Endodermal cell (in vitro differentiated cells): ENCODE results near the gene RNF144A. TPM values are rescaled to one million over a fixed set of nuclear protein-coding genes. Genes with fewer than 3 reads are reported as not detected.

Experiments used
- DNase-seq: peaks from one replicate; pipeline ENCODE4 v3.0.0-alpha.2; 2017
- H3K27ac ChIP-seq: 2 replicates; pipeline ENCODE4 v1.5.1; 2013; ENCODE audit warnings: mild to moderate bottlenecking, low read depth, low read length, moderate library complexity
- H3K27me3 ChIP-seq: 2 replicates; pipeline ENCODE4 v1.6.1; 2013; ENCODE audit warnings: mild to moderate bottlenecking, low read length, moderate library complexity; ENCODE audit not compliant: insufficient read depth, control insufficient read depth, poor library complexity, severe bottlenecking
- H3K36me3 ChIP-seq: 2 replicates; pipeline ENCODE4 v1.7.0; 2013; ENCODE audit warnings: mild to moderate bottlenecking, low read length, moderate library complexity; ENCODE audit not compliant: control insufficient read depth, insufficient read depth
- H3K4me1 ChIP-seq: one replicate; pipeline ENCODE4 v1.7.0; 2013; ENCODE audit warnings: low read length; ENCODE audit not compliant: control insufficient read depth, insufficient read depth
- H3K4me3 ChIP-seq: 2 replicates; pipeline ENCODE4 v1.5.1; 2013; ENCODE audit warnings: mild to moderate bottlenecking, low read length, moderate library complexity
- H3K9ac ChIP-seq: 2 replicates; pipeline ENCODE4 v1.6.1; 2013; ENCODE audit warnings: mild to moderate bottlenecking, low read length, moderate library complexity; ENCODE audit not compliant: poor library complexity, severe bottlenecking; ENCODE audit errors: extremely low read depth
- H3K9me3 ChIP-seq: 2 replicates; pipeline ENCODE4 v1.6.1; 2013; ENCODE audit warnings: mild to moderate bottlenecking, low read length, moderate library complexity; ENCODE audit not compliant: control insufficient read depth
- H3K27ac Mint-ChIP-seq: 2 replicates; pipeline ENCODE4 v1.8.0; 2020; ENCODE audit warnings: mixed read lengths
- H3K27me3 Mint-ChIP-seq: 2 replicates; pipeline ENCODE4 v1.8.0; 2021; ENCODE audit warnings: mild to moderate bottlenecking, mixed read lengths; ENCODE audit not compliant: insufficient read depth
- H3K36me3 Mint-ChIP-seq: 2 replicates; pipeline ENCODE4 v1.8.0; 2020; ENCODE audit warnings: low read depth, mixed read lengths
- H3K4me1 Mint-ChIP-seq: 2 replicates; pipeline ENCODE4 v1.8.0; 2020; ENCODE audit warnings: mixed read lengths
- H3K4me3 Mint-ChIP-seq: 2 replicates; pipeline ENCODE4 v1.8.0; 2020; ENCODE audit warnings: mild to moderate bottlenecking, moderate library complexity, mixed read lengths
- H3K9me3 Mint-ChIP-seq: 2 replicates; pipeline ENCODE4 v1.8.0; 2020; ENCODE audit warnings: mild to moderate bottlenecking, mixed read lengths
- WGBS, 2 experiments: methylation state at CpG; one replicate each; pipeline versions ENCODE4 v1.1.5 to v1.1.7; 2013; ENCODE audit warnings: missing lambda C conversion rate in 2 of 2, mixed read lengths in 1 of 2; ENCODE audit not compliant: insufficient coverage in 1 of 2, insufficient read length in 1 of 2; 5-methylcytosine and 5-hydroxymethylcytosine counted together
- total RNA-seq, 2 donors: library from RNA; stranded (reverse); fragmentation: NEBNext Ultra II Directional in 1 of 2; extraction: Animal tissue kit (Norgen Biotek cat#: 25700) in 1 of 2; gene quantifications; 2 replicates in 1 of 2; 3 replicates in 1 of 2; pipeline ENCODE4 v1.2.1, GENCODE V29; 2021
- TF ChIP-seq, protein P1 (sequence below): fragments of 200-600 bp; sonication (generic); conservative IDR thresholded peaks from 2 replicates; pipeline ENCODE4 v1.5.0; 2021; ENCODE audit warnings: antibody characterized with exemption, mild to moderate bottlenecking

The RNF144A gene
- total RNA-seq, 2 donors from 2014 or later = 12.4 to 26.0 TPM

DNA sequence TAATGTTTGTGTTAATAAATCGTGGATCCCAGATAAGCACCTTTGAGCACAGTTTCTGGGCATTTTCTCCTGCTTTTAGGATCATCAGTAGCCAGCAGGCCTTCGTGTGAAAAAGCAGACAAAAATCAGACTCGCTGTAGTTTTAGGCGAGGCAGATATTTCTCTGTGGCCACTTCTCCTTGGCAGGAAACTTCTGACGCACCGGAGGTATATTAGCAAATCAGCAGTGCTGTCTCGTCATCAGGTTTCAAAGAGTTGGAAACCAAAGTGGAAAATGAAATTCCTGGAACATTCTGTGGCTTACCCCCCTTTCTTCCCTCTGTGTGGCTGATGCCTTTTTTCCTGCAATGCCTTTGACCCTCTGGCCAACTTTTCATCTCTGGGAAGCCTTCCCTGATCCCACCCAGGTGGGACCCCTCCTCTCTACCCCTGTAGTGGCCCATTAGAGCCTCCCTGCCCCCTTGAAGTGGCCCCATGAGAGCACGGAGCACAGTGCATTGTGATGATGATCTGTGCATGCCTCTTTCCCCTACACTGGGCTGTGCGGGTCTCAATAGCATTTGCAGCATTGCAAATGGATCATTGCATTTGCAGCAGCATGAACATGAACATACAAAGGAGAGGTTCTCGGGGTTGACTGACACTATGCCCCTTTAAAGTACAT, 93.3 kb downstream of the RNF144A start:
- H3K4me1 ChIP-seq = no peaks in the 10 kb centered on the region
- Mint-ChIP-seq H3K9me3 (no peaks in the 10 kb centered on the region), H3K27ac (no peak overlapping the region), H3K4me1 (peaks cover 6% of the 10 kb centered on the region), H3K4me3 (no peak overlapping the region), H3K27me3 (no peaks in the 10 kb centered on the region), H3K36me3 (no peaks in the 10 kb centered on the region)
- H3K4me3 ChIP-seq = no peak overlapping the region
- no peaks in the 10 kb centered on the region for H3K36me3 ChIP-seq
- TF ChIP-seq, protein P1, sequence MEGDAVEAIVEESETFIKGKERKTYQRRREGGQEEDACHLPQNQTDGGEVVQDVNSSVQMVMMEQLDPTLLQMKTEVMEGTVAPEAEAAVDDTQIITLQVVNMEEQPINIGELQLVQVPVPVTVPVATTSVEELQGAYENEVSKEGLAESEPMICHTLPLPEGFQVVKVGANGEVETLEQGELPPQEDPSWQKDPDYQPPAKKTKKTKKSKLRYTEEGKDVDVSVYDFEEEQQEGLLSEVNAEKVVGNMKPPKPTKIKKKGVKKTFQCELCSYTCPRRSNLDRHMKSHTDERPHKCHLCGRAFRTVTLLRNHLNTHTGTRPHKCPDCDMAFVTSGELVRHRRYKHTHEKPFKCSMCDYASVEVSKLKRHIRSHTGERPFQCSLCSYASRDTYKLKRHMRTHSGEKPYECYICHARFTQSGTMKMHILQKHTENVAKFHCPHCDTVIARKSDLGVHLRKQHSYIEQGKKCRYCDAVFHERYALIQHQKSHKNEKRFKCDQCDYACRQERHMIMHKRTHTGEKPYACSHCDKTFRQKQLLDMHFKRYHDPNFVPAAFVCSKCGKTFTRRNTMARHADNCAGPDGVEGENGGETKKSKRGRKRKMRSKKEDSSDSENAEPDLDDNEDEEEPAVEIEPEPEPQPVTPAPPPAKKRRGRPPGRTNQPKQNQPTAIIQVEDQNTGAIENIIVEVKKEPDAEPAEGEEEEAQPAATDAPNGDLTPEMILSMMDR = no peak
- DNase-seq = no peak
- no peaks in the 10 kb centered on the region for H3K27me3 ChIP-seq
- H3K9me3 ChIP-seq = no peaks in the 10 kb centered on the region
- H3K9ac ChIP-seq = no peak overlapping the region
- H3K27ac ChIP-seq = no peak overlapping the region
- 71 to 75% methylated on average over 9 to 10 of the region's 10 CpGs for WGBS, 2 experiments

DNA sequence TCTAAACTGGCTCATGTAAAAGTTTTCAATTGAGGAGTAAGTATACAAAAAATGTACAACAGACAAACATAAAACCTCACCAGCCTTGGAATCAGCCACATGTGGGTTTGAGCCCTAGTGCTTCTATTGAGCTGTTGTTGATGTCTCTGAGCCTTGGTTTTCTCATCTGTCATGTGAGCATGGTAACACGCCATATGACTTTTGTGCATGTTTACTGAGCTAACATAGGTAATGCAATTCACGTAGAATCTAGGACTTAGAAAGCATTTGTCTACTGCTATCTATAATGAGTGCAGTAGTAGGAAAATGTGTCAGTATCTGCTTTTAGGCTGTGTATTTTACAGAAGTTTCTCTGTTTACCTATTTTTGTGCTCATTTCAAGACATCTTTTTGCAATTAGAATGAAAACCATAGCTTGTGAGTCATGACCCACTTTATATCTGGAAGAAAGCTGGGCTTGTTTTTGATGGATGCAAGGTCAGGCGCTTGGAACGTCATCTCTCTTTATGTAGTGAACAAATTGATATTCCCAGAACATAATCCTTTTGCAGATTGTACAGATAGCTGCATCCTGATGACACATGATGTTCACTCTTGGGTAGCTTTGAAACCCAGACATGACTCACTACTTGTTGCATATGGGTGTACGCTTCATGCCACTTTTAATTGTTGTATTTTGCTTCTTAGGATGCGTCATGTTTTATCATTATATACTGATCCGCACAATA, 94.3 kb downstream of the RNF144A start:
- TF ChIP-seq, protein P1 = no peak
- H3K27me3 Mint-ChIP-seq = no peaks in the 10 kb centered on the region
- no peak overlapping the region for H3K4me3 ChIP-seq
- no peaks in the 10 kb centered on the region for H3K27me3 ChIP-seq
- H3K27ac ChIP-seq = no peak overlapping the region
- no peaks in the 10 kb centered on the region for H3K36me3 ChIP-seq
- no peak overlapping the region for H3K9ac ChIP-seq
- no peaks in the 10 kb centered on the region for H3K36me3 Mint-ChIP-seq
- no peak overlapping the region for H3K27ac Mint-ChIP-seq
- H3K4me3 Mint-ChIP-seq = no peak overlapping the region
- no peak for DNase-seq
- no peaks in the 10 kb centered on the region for H3K4me1 ChIP-seq
- no peaks in the 10 kb centered on the region for H3K9me3 Mint-ChIP-seq
- 97 to 100% methylated on average over 6 to 7 of the region's 7 CpGs for WGBS, 2 experiments
- H3K9me3 ChIP-seq = no peaks in the 10 kb centered on the region
- H3K4me1 Mint-ChIP-seq = peaks cover 6% of the 10 kb centered on the region

DNA sequence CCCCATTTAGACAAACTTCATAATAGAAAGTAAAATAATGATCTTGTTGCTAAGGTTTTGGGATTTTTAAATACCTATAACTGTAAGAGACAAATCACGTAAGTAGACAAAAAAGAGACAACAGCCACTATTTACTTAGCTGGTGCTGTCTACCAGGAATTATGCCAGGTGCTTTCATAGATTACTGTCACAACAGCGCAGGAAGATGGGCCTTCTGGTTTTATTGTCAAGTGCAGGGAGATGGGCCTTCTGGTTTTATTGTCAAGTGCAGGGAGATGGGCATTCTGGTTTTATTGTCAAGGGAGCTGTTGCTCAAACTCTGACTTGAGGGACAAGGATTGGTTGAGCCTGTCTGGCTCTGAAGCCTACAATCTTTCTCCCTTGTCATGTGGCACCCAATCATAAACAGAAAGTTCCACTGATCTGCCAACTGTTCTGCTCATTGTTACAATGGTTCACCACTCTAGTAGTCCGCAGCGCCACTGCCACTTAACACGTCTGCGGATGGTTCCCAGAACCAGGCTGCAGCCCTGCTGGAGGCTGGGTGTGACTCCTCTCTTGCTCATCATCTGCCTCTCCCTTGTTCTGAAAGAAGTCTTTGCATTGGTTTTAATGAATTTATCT, 95.0 kb downstream of the RNF144A start:
- Histone ChIP-seq H3K27me3 (no peaks in the 10 kb centered on the region), H3K4me1 (no peaks in the 10 kb centered on the region), H3K36me3 (no peaks in the 10 kb centered on the region), H3K9me3 (no peaks in the 10 kb centered on the region), H3K27ac (no peak overlapping the region), H3K9ac (no peak overlapping the region), H3K4me3 (no peak overlapping the region)
- peaks cover 1% of the 10 kb centered on the region for H3K4me1 Mint-ChIP-seq
- no peaks in the 10 kb centered on the region for H3K27me3 Mint-ChIP-seq
- no peaks in the 10 kb centered on the region for H3K9me3 Mint-ChIP-seq
- TF ChIP-seq, protein P1 = no peak
- no peak for DNase-seq
- no peak overlapping the region for H3K27ac Mint-ChIP-seq
- H3K4me3 Mint-ChIP-seq = no peak overlapping the region
- no peaks in the 10 kb centered on the region for H3K36me3 Mint-ChIP-seq
- 92 to 95% methylated on average over 5 to 6 of the region's 6 CpGs for WGBS, 2 experiments
